NOMO-1 treated with dmso at 0.1 percent for 144 hours (cell line): ENCODE measurements around the gene ARL5A.

ENCODE experiments used
- DNase-seq: peaks from one replicate; lab custom pipeline; 2025; ENCODE audit not compliant: unreplicated experiment; lab: John Stamatoyannopoulos, UW

ARL5A gene

GRCh38 chr2:151769606-151770005, 58.6 kb downstream of the ARL5A start:
- no peak for DNase-seq

- no peak for DNase-seq
These were observed 60.7 kb downstream of the ARL5A start for GRCh38 chr2:151767536-151767935.

DNA sequence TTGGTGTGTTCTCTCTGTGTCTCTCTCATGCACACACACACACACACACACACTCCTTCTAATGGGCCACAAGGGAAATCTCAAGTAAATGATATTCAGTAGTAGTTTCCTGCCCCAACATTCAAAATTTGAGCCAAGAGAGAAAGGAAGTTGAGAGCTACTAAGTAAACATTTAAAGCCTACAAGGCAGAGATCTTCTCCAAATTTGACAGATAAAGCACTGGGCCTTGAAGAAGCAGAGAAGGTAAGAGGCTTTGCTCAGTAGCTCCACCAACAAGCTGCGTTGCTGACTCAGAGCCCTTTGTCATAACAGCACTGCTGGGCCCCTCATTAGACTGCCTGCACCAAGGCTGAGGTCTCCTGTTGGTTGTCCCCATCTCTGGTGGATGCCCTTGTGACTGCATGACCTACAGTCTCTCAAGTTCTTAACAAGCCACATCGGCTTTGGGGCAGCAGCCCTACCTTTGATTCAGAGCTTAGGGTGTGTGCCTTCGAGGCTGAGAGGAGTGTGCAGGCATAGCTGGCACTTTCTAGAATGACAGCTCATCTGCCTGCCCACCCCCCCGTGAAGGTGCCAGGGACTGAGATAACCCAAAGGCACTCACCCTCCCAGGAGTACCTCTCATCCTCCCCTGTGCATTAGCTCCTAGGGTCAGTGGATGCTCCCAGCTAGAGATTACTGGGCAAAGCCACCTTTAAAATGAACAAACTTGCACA, 61.6 kb downstream of the ARL5A start:
- DNase-seq, result no peak

DNA sequence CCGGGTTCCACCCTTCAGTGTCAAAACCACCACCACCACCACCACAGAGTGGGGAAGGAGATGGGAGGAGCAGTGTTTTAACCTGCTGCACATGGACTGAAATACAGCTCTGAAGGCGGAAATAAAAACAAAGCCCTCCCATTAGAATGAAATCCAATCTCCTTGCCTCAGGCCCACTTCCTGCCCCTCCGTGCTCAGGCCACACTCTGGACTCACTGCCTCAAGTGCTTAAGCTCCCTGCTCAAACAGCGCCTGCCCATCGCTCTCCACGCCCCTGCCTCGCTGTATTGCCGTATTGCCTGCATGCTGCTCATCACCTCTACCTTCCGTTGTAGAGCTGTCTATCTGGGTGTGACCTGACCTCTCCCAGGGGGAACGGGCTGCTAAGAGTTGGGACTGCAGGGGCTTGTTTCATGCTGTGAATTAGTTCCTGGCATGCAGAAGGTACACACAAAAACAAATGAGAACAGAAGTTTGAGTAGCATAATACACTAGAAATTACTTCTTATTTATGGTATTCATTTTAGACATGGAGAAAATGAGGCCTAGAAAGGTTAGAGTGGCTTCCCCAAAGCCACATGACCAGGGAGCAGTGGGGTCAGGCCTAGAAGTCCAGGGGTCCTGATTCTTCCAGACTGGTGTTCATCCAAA, 62.3 kb downstream of the ARL5A start:
- DNase-seq, result no peak

- DNase-seq, result no peak
These were observed 65.5 kb downstream of the ARL5A start for GRCh38 chr2:151762694-151763093.

DNA sequence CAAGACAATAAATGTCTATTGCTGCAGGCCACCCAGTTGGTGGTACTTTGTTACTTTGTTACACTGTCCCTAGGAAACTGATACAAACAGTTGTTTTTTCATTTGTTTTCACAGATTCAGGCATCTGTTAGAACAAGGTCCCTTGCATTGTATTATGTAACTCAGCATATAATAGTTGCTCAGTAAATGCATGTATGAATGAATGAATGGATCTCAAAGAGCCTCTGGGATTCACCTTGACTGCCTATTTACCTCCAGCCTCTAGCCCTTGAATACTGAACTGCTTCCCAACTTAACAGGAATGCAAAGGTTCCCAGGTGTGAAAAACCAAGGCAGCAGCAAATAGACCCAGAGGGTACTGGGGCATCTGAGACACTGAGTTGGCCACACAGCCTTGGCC, 66.5 kb downstream of the ARL5A start:
- DNase-seq, result no peak

GRCh38 chr2:151761193-151761592, 67.0 kb downstream of the ARL5A start:
- DNase-seq, result no peak

- DNase-seq, result no peak
These were observed 68.0 kb downstream of the ARL5A start for GRCh38 chr2:151760139-151760650.

DNA sequence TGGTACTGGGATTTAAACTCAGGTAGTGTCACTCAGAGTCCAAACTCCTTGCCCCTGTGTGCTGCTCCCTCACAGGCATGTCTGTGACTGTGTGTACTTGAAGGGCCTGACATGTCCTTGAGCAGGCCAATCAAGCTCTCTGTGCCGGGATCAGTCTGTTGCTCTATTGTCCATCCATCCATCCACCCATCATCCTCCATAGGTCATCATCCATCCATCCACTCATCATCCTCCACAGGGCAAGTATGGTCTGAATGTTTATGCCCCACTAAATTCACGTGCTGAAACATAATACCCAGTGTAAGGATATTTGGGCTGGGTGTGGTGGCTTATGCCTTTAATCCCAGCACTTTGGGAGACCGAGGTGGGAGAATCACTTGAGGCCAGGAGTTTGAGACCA, 69.5 kb downstream of the ARL5A start:
- DNase-seq, result no peak

DNA sequence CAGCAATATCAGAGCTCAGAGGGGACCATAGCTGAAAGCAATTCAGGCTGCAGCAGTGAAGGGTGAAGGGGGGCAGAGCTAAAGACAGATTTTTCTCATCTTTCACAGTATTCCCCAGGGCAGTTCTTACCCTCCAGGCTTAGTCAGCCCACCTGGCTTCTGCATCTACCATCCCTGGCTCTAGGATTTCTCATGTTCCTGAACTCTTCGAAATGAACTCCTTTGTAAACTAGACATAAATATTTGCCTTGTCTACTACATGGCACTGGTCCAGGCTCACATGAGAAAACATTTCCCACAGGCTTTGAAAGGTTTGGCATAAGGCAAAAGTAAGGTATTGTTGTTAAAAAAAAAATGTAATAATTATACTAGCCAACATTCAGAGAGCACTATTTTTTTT, 70.4 kb downstream of the ARL5A start:
- no peak for DNase-seq

- DNase-seq, result no peak
These were observed 71.4 kb downstream of the ARL5A start for GRCh38 chr2:151756820-151757219.

GRCh38 chr2:151754253-151754897, 73.8 kb downstream of the ARL5A start:
- no peak for DNase-seq

GRCh38 chr2:151753540-151753939, 74.7 kb downstream of the ARL5A start:
- DNase-seq, result no peak
